ENCODE results near the gene SORCS1.

DNA sequence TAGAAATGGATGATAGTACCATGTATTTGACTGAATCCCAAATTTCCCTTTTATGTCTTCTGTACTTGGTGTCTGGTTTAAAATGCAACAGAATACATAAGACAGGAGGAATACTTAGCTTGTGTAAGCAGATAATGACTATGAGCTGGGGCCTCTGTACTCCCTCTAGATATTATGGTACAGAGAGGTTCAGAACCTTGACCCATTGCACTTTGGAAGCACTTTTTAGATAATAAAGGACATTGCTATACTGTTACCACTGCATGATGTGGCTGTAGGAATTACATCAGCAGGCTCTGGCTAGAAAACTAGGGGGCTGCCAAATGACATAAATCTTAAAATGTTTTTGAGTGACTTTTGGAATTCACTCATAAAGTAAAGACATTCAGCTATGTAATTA is 526.6 kb downstream of the SORCS1 start:
- TF ChIP-seq EZH2 (IDR thresholded peaks at IDR 0.05; ENCODE audit: insufficient read depth, poor library complexity, severe bottlenecking) = no peak
- TF ChIP-seq EZH2phosphoT487 (IDR thresholded peaks at IDR 0.05; ENCODE audit: insufficient read depth, low read depth) = no peak

Data from GM23248 (cell line).